ENCODE data around the gene TRIM15.
"Not testable (repeated sequence)": the region's sequence is repeated elsewhere in the genome, so short reads cannot be mapped to it uniquely, and the experiment has no call there.

The TRIM15 gene

DNA sequence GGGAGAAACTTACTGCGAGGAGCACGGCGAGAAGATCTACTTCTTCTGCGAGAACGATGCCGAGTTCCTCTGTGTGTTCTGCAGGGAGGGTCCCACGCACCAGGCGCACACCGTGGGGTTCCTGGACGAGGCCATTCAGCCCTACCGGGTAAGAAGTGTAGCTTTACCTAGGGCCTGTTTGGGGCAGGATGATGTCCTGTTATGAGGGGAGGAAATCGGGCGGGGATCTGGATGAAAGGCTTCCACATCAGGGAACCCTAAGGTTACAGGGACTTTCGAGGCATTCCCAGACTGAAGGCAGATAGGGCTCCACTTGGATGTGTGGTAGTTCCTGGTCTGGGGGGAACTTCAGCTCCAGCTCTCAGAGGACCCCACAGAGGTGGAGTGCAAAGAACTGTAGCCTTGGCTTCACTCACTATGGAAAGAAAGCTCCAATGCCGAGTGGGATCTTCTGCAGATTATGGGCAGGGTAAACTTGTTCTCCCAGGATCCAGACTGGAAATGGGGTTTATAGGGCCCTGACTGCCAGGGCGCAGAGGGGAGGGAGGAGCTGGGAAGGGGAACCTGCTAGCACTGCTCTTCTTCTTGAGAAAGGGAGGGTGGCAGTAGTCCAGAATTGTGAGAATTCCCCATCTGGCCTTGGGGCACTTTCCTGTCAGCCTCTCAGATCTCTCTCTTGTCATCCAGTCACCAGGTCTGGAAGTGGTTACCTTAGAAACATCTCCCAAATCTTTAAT is 740 bp downstream of the TRIM15 start:
- DNase-seq: no peak

DNA sequence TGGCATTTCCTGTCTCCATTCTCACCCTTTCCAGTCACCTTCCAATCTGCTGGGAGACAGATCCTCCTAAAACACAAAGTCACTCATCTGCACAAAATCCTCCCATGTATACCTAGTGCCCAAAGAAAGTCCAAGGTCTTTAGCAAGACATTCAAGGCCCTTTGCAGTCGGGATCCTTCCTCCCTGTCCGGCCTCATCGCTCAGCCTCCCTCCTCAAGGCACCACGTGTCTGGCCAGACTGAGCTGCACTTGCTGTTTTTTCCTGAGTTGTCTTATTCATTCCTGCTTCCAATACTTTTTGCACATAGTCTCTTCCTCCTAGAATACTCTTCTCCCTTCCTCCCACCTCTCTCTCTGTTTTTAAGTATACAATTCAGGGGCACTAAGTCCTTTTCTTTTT is 1.4 kb downstream of the TRIM15 start:
- DNase-seq: no peak

DNA sequence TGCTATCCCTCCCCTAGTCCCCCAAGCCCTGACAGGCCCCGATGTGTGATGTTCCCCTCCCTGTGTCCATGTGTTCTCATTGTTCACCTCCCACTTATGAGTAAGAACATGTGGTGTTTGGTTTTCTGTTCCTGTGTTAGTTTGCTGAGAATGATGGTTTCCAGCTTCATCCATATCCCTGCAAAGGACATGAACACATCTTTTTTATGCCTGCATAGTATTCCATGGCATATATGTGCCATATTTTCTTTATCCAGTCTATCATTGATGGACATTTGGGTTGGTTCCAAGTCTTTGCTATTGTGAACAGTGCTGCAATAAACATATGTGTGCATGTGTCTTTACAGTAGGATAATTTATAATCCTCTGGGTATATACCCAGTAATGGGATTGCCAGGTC is 1.9 kb downstream of the TRIM15 start:
- DNase-seq: not testable (repeated sequence)

DNA sequence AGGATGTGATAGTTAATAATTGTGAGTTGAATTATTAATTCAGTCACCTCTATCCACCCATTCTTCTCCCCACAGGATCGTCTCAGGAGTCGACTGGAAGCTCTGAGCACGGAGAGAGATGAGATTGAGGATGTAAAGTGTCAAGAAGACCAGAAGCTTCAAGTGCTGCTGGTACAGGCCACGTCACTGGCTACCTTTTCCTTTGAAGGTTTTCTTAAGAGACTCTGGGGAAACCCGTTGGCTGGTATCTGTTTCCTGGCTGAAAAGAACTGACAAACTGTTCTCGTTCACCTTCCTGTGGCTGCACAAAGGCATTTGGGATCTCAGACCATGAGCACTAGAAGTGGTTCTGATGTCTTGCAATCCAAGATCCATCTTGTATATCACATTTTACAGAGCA is 3.8 kb downstream of the TRIM15 start:
- no peak for DNase-seq

DNA sequence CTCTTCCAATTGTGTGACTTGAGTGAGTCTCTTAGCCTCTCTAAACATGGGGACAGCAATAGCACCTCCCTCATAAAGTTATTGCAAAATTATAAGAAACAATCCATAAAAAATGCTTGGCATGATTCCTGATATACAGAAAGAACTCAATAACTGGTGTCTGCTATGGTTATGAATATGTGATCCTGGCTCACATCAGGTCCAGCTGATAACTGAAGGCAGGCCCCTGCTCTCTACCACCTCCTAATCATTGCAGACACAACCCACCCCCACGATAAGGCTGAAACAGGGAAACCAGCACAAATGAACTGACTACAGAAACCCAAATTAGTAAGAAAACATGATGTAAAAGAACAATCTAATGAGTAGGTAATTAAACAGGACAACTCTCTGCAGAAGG is 5.4 kb downstream of the TRIM15 start:
- no peak for DNase-seq

DNA sequence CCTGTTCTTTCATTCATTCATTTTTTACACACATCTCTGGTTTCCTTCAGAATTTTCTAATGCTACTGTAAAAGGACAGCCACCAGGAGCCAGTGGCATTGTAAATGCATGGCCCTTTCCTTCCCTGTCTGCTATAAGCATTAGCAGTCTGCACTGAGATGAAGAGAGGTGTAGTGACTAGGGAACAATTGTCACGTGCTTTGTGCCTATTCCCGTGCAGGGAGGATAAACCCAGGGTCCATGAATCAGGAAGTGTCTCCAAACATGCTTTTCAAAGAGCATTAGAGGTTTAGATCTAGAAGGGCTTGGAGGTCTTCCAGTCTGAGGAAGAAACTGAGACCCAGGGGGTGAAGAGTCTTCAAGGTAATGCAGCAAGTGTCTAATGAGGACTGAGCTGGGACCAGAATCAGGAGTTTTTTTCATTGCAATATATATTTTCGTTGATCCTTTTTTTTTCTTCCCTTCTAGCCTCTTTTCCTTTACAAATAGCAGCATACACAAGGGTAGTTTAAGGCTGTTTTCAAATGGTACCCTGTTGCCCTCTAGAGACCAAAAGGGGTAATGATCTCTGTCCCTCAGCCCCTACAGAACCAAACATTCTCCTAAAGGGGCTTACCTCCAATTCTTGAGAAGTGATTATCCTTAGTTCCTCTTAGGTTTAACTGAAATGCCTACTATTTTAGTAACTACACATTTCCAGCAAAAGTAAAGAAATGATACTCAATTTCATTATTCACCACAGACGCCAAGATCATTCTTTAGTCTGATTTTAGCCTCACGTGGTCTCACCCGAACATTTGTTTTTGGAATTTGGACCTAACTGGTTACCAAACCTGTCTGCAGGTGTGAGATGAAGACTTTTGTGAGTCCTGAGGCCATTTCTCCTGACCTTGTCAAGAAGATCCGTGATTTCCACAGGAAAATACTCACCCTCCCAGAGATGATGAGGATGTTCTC is 6.6 kb downstream of the TRIM15 start:
- no peak for DNase-seq

DNA sequence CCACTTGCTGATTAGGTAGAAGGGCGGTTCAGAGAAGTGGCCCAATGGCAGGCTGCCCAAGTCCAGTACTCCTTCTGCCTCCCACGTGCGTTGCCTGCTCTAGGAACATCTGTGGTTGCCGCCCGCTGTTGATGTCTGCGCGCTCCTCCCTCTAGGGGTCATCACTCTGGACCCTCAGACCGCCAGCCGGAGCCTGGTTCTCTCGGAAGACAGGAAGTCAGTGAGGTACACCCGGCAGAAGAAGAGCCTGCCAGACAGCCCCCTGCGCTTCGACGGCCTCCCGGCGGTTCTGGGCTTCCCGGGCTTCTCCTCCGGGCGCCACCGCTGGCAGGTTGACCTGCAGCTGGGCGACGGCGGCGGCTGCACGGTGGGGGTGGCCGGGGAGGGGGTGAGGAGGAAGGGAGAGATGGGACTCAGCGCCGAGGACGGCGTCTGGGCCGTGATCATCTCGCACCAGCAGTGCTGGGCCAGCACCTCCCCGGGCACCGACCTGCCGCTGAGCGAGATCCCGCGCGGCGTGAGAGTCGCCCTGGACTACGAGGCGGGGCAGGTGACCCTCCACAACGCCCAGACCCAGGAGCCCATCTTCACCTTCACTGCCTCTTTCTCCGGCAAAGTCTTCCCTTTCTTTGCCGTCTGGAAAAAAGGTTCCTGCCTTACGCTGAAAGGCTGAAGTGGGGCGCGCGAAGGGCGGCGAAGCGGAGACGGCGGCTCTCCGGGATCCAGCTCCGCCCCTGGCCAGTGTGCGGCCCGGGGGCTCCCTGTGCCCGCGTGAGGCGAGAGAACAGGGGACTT is 8.5 kb downstream of the TRIM15 start:
- no peak for DNase-seq

DNA sequence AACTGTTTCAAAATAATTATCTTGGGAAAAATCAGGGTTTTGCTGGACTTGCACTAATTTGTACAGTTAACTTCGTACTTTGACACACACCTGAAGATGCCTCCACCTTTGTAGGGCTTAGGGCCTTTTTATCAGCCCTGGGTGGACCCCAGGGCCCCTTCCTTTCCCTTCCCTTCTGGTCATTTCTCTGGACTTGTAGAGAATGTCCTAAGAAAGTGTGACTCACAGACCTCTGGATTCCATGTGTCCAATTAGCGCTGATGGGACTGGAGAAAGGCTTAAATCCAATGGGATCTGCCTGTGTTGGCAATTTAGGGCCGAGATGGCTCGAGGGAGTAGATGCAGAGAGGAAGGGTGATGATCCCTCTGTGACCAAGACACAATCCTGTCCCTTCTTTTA is 9.3 kb downstream of the TRIM15 start:
- no peak for DNase-seq

DNA sequence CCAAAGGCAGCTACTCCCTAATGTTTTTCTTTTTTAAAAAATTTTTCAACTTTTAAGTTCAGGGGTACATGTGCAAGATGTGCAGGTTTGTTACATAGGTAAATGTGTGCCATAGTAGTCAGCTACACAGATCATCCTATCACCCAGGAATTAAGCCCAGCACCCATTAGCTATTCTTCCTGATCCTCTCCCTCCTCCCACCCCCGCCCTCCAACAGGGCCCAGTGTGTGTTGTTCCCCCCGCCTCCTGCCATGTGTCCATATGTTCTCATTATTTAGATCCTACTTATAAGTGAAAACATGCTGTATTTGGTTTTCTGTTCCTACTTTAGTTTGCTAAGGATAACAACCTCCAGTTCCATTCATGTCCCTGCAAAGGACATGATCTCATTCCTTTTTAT is 12.4 kb downstream of the TRIM15 start:
- no peak for DNase-seq

DNA sequence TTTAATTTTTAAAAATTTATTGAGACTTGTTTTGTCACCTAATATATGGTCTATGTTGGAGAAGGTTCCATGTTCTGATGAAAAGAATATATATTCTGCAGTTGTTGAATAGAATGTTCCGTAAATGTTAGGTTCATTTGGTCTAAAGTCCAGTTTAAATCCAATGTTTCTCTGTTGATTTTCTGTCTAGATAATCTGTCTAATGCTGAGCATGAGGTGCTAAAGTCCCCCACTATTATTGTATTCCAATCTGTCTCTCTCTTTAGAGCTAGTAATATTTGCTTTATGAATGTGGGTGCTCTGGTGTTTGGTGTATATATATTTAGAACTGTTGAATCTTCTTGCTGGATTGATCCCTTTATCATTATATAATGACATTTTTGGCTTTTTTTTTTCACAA is 15.5 kb downstream of the TRIM15 start:
- no peak for DNase-seq

DNA sequence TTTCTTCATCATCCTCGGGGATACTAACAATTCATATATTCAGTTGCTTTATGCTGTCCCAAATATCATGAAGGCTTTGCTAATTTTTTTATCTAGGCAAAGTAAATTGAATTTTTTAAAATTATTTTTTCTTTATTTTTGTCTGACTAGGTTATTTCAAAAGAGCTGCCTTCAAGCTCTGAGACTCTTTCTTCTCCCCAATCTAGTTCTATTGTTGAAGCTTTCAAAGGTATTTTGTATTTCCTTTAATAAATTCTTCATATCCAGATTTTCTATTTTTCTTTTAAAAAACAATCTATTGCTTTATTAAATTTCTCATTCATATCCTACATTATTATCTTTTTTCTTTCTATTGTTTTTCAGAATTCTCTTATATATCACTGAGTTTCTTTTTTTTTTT is 16.8 kb downstream of the TRIM15 start:
- DNase-seq: no peak

DNA sequence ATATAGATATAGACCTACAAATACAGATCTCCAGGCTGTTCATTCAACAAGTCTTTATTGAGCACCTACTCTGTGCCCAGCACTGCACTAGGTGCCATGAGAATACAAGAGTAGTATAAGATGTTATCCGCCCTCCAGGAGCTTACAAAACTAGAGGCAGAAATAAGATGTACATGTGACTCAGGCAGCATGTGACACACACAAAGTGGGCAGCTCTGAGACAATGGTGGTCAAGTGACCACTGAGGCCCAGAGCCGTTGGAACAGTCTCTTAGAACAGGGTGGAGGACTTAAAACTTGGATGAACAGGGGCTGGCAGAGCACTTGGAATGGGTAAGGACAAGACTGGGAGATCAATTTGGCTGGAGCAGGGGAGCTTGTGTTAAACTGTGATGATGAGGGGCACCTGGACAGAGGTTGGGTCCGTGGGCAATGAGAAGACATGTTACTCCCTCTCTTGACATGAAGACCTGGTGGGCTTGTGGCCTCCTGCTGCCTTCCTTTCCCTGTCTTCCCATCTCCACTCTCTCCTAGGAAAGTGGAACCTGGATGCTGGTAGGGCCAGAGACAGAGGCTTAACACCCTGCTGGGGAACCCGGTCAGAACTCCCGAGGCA is 21.2 kb downstream of the TRIM15 start:
- no peak for DNase-seq

DNA sequence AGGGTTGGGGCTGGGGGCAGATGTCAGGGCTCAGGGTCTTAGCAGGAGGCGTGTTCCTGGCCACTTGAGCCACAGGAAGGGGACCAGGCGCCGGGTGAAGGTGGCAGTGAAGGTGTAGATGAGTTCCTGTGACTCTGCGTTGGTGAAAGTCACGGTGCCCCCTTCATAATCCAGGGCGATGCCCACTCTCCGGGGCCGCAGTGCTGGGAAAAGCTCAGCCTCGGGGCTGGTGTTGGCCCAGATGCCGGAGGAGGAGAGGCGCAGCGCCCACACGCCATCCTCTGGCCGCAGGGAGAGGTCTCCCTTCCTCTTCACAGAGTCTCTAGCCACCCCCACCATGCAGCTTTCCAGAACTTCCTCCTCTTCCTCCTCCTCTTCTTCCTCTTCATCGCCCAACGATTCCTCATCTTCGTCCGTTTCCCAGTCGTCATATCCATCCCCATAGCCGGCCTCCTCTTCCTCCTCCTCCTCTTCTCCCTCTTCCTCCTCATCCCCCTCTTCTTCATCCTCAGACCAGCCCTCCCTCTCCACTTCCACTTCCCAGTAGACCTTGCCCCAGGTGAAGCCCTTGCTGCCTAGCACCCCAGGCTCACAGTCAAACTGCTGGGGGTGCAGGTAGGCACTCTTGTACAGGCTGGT is 22.6 kb downstream of the TRIM15 start:
- DNase-seq: no peak

DNA sequence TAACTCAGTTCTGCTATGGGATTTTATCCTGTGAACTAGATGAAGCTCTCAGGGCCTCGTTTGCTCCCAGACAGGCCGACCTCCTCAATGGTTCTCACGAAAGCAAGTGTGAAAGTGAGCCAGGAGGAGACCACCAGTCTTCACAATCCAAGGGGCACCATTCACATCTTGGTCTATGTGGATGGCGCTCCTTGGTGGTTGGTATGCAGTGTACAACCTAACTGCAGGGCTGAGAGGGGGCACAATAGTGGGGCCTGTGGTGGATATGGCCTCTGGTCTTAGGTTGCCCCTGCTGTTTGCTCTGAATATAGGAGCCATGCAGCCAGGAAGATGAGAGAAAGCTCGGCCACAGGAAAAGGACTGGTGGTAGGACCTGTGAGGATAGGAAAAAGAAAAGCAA is 25.2 kb downstream of the TRIM15 start:
- no peak for DNase-seq

DNA sequence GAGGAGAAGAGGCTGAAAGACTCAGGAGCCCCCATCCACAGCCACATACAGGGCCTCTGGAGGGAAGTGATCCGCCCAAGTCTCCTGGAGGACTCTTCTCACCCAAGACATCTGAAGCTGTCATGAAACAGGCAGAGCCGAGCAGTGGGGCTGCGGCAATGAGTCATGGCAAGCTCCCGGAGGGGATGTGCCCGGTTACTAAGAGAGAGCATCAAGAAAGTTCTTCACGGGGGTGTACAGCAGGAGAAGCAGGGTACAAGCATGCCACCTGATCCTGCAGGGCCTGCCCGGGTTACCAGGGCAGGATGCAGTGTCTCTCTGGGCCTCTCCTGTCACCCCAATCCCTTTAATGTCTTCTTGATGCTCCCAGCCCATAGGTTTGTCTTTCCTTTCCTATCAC is 28.7 kb downstream of the TRIM15 start:
- no peak for DNase-seq

DNA sequence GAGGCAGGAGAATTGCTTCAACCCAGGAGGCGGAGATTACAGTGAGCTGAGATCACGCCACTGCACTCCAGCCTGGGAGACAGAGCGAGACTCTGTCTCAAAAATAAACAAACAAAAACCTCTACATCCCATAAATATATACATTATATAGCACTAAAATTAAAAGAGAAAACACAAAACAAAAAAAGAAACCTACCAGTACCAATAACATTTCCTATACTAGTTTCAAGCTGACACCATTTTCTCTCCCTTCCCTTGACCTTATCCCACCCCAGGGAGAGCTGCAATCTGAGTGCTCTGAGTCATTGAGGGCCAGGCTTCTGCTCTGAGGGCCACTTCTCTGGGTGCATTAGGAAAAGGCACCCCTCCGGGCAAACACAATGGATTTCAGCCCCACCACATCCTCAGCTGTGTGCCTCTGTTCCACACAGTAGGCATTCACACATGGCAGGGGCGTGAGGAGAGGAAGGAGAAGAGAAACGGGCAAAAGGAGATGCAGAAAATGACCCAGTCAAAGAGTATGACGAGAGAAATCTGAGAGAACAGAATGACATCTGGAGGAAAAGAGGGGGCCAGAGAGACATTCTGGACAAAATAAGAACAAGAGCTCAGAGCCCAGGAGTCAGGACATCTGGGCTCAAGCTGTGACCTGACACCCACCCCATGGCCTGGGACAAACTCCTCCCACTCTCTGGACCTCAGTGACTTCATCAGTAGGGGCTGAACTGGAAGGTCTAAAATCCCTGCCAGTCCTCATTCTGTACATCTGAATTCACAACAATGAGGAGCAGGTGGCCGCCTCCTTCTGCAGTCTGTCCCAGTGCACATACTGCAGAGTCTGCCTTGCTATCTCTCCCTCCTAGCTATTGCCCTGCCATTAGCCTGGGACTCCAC is 31.7 kb downstream of the TRIM15 start:
- no peak for DNase-seq

DNA sequence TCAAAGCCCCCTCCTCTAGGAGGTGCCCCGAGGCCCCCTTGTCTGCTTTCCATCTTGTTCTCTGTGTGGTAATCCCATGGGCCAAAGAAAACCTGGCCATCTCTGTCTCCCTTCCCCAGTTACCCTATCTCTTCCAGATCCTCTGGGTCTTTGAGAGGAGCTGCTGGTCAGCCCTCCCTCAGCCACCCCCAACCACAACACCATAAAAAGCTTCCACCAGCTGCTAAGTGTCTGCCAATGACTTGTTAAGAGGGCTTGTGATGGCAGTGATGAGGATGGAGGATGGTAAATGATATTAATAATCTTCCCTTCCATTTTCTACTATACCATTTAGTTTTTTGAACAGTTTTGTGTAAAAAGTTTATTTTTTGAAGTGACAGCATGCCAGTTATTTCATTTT is 32.6 kb downstream of the TRIM15 start:
- DNase-seq: no peak

DNA sequence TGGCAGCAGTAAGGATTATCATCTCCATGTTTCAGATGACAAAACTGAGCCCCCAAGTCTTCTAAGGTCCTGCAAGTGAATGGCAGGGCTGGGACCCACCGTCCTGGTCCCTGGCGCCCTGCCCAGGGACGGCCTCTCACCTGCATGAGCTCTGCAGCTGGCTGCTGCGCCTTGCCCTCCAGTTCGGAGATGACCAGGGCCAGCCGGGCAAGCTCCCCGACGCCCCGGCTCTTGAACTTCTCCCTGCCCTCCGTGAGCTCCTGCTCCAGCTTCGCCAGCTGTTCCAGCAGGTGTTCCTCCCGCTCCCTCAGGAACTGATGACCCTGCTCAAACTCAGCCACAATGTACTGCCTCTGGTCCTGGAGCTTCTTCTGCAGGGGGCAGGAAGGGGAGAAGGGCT is 33.0 kb downstream of the TRIM15 start:
- no peak for DNase-seq

DNA sequence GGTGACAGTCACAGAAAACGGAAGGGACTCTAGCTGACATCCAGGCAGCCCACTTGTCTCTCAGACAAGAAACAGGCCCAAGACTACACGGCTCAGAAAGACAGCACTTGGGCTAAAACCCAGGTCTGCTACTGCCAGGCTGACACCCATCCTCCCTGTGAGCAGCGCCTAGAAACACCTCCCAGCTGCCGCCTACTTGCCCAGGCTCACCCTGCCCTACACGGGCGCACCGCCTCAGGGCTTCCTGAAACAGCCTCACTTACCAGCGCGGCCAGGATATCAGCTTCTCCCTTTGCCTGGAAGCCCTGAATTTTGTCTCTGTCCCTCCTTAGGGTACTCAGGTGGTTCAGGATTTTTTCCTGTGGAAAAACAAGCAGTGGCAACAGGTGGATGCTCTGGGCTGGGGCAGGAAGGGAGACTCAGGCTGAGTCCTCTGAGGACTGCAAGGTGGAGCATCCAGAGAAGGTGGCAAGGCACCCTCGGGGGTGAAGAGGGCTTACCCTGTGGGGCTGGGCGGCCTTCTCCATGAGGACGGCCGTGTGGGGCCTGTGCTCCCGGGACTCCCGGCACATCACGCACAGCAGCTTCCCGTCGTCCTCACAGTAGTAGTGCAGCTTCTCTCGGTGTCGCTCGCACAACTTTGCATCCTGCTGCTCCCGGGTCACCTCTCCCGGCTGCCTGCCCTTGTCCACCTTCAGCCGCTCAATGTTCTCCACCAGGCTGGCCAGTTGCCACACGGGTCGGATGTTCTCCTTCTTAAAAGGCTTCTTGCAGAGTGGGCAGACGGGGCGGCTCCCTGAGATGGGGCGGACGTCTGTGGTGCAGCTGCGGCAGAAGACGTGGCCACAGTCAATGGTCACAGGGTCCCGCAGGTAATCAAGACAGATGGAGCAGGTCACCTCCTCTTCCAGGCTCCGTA is 35.1 kb downstream of the TRIM15 start:
- no peak for DNase-seq

DNA sequence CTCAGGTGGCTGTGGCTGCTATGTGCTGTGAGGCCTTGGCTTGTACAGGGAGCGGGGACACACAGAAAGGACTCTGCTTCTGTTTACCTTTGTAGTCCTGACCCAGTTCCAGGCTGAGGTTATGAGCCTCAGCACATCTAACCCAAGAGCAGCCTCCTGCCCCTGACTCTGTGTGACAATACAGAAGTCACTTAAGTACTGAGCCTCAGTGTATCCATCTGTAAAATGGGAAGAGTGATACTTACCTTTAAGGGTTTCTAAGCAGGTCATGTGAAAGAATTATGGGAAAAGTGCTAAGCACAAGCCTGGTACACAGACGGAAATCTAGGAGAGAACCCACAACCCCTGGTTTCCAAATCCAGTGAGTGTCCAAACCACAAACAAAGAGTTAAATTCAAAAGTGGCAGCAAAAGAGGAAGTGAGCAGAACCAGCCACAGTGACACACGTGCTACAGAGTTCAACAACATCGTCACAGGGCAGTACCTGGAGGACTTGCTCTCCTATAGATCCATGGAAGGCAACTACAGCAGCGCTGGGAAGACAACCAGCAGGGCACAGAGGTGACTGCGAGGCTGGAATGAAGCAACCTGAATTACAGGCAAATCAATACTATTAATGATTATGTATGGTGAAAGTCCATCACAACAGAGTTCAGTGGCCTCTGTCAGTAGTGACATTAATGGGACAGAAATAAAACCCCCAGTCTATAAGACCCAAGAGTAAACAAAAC is 37.4 kb downstream of the TRIM15 start:
- DNase-seq: no peak

Data from NCI-H1436 treated with DMSO at 0.1 percent for 48 hours (cell line).